MM.1S (cell line): ENCODE data around the gene KCTD2.
A peak's percentile ranks its signal among the peaks of the same experiment; 100 is the strongest.

Experiments used
- DNase-seq: peaks from one replicate; pipeline ENCODE4 v3.0.0-alpha.2; 2015
- H2AFZ ChIP-seq: fragments of 300-600 bp; sonication (generic); 2 replicates; pipeline ENCODE4 v1.6.0; 2016; ENCODE audit warnings: antibody characterized with exemption, low read length
- H3F3A ChIP-seq: fragments of 300-600 bp; sonication (generic); 2 replicates; pipeline ENCODE4 v1.6.1; 2016; ENCODE audit warnings: mild to moderate bottlenecking, antibody characterized with exemption, low read length, moderate library complexity, mixed read lengths; ENCODE audit not compliant: insufficient read depth
- H3K27ac ChIP-seq: fragments of 300-600 bp; sonication (generic); 2 replicates; pipeline ENCODE4 v1.5.1; 2016; ENCODE audit warnings: mild to moderate bottlenecking, low read length
- H3K27me3 ChIP-seq: fragments of 300-600 bp; sonication (generic); replicated peaks from 2 replicates; pipeline ENCODE4 v1.6.0; 2016; ENCODE audit warnings: low read length; ENCODE audit not compliant: insufficient read depth
- H3K36me3 ChIP-seq: fragments of 300-600 bp; sonication (generic); replicated peaks from 2 replicates; pipeline ENCODE4 v1.6.1; 2016; ENCODE audit warnings: mild to moderate bottlenecking, low read length, mixed read lengths; ENCODE audit not compliant: insufficient read depth
- H3K4me1 ChIP-seq: fragments of 300-600 bp; sonication (generic); 2 replicates; pipeline ENCODE4 v1.6.1; 2016; ENCODE audit warnings: low read length, mixed read lengths
- H3K4me2 ChIP-seq: fragments of 300-600 bp; sonication (generic); 2 replicates; pipeline ENCODE4 v1.6.0; 2016; ENCODE audit warnings: low read depth, low read length
- H3K4me3 ChIP-seq: fragments of 300-600 bp; sonication (generic); 2 replicates; pipeline ENCODE4 v1.5.1; 2016; ENCODE audit warnings: low read length, mixed read lengths
- H3K79me2 ChIP-seq: fragments of 300-600 bp; sonication (generic); 2 replicates; pipeline ENCODE4 v1.6.1; 2016; ENCODE audit warnings: mixed run types, low read length, mixed read lengths
- H3K9ac ChIP-seq: fragments of 300-600 bp; sonication (generic); 2 replicates; pipeline ENCODE4 v1.6.1; 2016; ENCODE audit warnings: low read length, mixed read lengths
- H3K9me2 ChIP-seq: fragments of 300-600 bp; sonication (generic); replicated peaks from 2 replicates; pipeline ENCODE4 v1.6.1; 2016; ENCODE audit warnings: mild to moderate bottlenecking, low read length, mixed read lengths; ENCODE audit not compliant: insufficient read depth
- H3K9me3 ChIP-seq: fragments of 300-600 bp; sonication (generic); replicated peaks from 2 replicates; pipeline ENCODE4 v1.6.1; 2016; ENCODE audit warnings: mild to moderate bottlenecking, low read length, mixed read lengths; ENCODE audit not compliant: insufficient read depth
- H4K20me1 ChIP-seq: fragments of 300-600 bp; sonication (generic); 2 replicates; pipeline ENCODE4 v1.6.1; 2016; ENCODE audit warnings: mild to moderate bottlenecking, low read length, moderate library complexity, mixed read lengths; ENCODE audit not compliant: insufficient read depth
- CTCF ChIP-seq: fragments of 300-600 bp; sonication (generic); IDR thresholded peaks from 2 replicates; pipeline ENCODE4 v1.5.1; 2016; ENCODE audit warnings: antibody characterized with exemption, low read length, mixed read lengths
- EZH2 ChIP-seq: fragments of 300-600 bp; sonication (generic); optimal IDR thresholded peaks from 2 replicates; pipeline ENCODE3; 2017; ENCODE audit warnings: low read depth, mild to moderate bottlenecking, antibody characterized with exemption, low read length, mixed read lengths
- EZH2phosphoT487 ChIP-seq: fragments of 300-600 bp; sonication (generic); IDR thresholded peaks from 2 replicates; pipeline ENCODE4 v1.6.1; 2018; ENCODE audit warnings: antibody characterized with exemption, low read length

Gene KCTD2

GRCh38 chr17:75049706-75050105, 2.7 kb downstream of the KCTD2 start:
- peaks cover 6% of the 10 kb centered on the region for H3K4me1 ChIP-seq
- H2AFZ ChIP-seq, result no peak overlapping the region
- no peak overlapping the region for H3K4me2 ChIP-seq
- H4K20me1 ChIP-seq, result no peaks in the 10 kb centered on the region
- TF ChIP-seq CTCF (no peak), EZH2 (no peak), EZH2phosphoT487 (no peak)
- no peaks in the 10 kb centered on the region; the same call in 1 of the 2 replicates for H3F3A ChIP-seq
- no peak overlapping the region for H3K9ac ChIP-seq
- H3K9me3 ChIP-seq, result no peaks in the 10 kb centered on the region
- H3K4me3 ChIP-seq, result no peak overlapping the region
- no peaks in the 10 kb centered on the region for H3K9me2 ChIP-seq
- H3K27ac ChIP-seq, result no peak overlapping the region
- H3K79me2 ChIP-seq, result peaks cover 24% of the 10 kb centered on the region
- no peaks in the 10 kb centered on the region for H3K27me3 ChIP-seq
- no peak for DNase-seq
- no peaks in the 10 kb centered on the region for H3K36me3 ChIP-seq

- Histone ChIP-seq H3F3A (no peaks in the 10 kb centered on the region; the same call in 1 of the 2 replicates), H3K79me2 (peaks cover 10% of the 10 kb centered on the region), H3K27ac (no peak overlapping the region), H3K9ac (no peak overlapping the region), H3K4me2 (no peak overlapping the region), H3K9me2 (no peaks in the 10 kb centered on the region), H3K4me1 (peaks cover 6% of the 10 kb centered on the region), H2AFZ (no peak overlapping the region), H4K20me1 (no peaks in the 10 kb centered on the region), H3K4me3 (no peak overlapping the region), H3K27me3 (no peaks in the 10 kb centered on the region), H3K36me3 (no peaks in the 10 kb centered on the region), H3K9me3 (no peaks in the 10 kb centered on the region)
- TF ChIP-seq CTCF, result no peak
- DNase-seq, result no peak
Measured at GRCh38 chr17:75051941-75052340, 4.9 kb downstream of the KCTD2 start.

GRCh38 chr17:75059369-75060345, 12.6 kb downstream of the KCTD2 start:
- Histone ChIP-seq H4K20me1 (no peaks in the 10 kb centered on the region), H3K4me3 (no peak overlapping the region), H3K27ac (no peak overlapping the region), H3K4me2 (no peak overlapping the region), H3K9ac (no peak overlapping the region), H3K27me3 (no peaks in the 10 kb centered on the region), H3K79me2 (no peaks in the 10 kb centered on the region), H3K4me1 (no peaks in the 10 kb centered on the region), H3K9me3 (no peaks in the 10 kb centered on the region), H2AFZ (no peak overlapping the region), H3K36me3 (no peaks in the 10 kb centered on the region; the same call in 1 of the 2 replicates), H3F3A (no peaks in the 10 kb centered on the region), H3K9me2 (no peaks in the 10 kb centered on the region)
- no peak for DNase-seq
- TF ChIP-seq EZH2phosphoT487 (no peak), EZH2 (no peak), CTCF (peak; percentile 8; the same call in 1 of the 2 replicates)
